Superior temporal gyrus (tissue), 1 donor: ENCODE measurements around the gene DLAT.
"Not testable (repeated sequence)": the region's sequence is repeated elsewhere in the genome, so short reads cannot be mapped to it uniquely, and the experiment has no call there.

Experiments used
- DNase-seq: peaks from one replicate; pipeline ENCODE4 v3.0.0-alpha.2; 2016; ENCODE audit errors: extremely low spot score

DLAT gene

DNA sequence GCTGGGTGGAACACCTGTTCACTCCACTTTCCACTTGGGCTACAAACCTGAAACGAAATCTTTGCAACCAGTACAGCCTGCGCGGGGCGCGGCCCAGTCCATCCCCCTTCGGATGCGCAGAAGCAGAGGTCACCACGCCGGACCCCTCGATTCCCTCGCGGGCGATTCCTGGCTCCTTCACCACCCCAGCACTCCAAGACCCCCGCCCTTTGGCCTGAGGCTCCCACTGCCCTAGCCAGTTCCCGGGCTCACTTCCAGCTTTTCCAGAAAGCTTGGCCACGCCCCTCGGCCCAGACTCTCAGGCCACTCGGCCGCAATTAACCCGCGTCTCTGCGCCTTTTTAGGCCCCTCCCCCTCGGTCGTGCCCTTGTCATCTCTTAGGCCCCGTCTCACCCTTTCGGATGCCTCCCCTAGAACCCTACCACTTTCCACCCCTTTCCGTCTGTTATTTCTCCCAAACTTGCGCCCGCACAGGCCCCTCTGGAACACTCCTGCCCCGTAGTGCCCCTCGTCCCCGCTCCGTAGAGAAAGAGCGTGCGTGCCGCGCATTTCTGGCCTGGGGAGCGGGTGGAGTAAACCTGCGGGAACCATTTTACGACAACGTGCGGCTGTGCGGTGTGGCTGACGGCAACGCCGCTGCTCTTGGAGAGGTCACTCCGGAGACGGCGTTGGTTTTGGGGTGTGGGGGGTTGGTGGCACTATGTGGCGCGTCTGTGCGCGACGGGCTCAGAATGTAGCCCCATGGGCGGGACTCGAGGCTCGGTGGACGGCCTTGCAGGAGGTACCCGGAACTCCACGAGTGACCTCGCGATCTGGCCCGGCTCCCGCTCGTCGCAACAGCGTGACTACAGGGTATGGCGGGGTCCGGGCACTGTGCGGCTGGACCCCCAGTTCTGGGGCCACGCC, at the start of gene DLAT:
TSS of gene DLAT (plus strand) at position 636 of the 906 bp plus-strand sequence. CDS start at position 701, 65 bp downstream.
- peak; percentile 84 for DNase-seq

DNA sequence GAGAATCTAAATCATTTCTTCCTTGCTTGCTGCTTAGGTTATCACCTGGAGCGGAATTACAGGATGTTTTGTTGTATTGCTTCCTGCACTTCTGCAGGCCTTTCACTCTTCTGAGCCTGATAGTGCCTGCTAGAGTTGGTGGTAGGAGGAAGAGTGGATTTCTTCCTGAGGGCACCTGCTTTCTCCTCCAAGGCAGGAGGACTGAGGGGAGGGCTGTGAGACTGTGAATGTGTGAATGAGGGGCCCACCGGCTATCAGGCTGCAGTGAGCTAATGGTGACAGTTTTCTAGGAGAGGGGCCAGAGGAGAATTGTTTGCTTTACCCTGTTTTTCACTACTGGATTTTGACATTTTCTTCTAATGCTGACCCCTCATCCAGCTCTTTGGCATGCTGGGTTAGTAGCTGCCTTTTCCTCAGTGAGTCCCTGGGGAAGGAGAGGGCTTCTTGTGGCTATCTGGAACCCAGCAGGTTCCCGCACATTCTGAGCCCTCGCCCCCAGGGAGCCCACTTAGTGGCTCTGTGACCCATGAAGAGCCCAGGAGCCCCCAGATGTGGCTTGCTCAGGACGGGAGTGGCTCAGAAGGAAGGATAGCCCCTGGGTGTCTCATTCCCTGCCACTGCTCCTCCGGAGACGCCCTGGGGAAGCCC, 49.0 kb upstream of the DLAT start:
- no peak for DNase-seq

DNA sequence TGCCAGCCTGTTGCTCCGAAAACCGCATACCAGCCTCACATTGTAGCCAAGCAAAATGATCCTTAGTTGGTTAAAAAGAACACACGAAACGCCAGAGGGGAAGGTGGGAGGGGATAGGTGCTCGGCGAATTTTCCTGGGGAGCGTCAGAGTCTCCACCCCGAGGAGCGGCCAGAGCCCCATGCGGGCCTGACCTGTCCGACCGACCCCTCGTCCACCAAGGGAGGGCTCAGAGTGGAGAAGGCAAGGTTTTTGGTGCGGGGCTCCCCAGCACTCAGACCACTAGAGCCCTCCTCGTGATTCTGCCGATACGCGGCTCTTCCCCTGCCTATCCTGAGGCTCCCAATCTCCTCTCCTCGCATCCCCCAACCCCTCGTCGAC, 48.5 kb upstream of the DLAT start:
- no peak for DNase-seq

DNA sequence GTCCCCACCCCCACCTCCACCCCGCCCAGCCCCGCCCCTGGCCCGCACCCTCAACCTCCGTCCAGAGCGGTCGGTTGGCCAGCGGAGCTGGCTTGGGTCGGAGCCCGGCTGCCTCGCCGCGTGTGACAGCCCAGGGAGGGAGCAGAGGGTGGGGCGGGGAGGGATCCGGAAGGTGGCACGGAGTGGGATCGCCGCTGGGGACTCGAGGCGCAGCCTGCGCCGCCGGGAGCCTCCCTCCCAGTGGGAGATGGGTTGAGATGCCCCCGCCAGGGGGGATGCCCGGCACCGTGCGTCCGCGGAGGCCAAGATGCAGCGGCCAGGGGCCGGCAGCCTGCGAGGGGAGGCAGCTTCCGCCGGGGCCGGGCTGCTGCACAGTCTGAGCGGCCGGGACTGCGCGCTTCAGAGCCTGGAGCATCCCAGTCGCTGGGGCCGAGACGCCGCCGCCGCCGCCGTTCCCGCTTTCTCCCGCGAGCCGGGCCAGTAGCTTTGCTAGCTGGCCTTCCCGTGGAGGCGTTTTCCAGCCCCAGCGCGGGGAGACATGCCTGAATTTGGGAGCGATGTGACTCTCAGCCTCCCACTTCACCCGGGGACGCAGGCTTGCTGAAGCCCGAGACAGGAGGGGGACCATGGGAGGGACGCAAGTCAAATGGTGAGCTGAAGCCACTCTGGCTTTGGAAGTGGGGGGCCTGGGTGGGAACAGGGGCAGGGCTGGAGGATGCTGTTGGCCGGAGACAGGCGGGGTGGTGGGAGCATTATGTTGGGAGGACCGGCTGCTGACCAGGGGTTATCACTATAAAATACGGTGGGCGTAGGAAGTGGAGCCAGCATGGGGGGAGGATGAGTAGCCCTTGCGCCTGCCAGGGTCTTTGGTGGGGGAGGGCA, 47.8 kb upstream of the DLAT start:
- peak; percentile 65 for DNase-seq

DNA sequence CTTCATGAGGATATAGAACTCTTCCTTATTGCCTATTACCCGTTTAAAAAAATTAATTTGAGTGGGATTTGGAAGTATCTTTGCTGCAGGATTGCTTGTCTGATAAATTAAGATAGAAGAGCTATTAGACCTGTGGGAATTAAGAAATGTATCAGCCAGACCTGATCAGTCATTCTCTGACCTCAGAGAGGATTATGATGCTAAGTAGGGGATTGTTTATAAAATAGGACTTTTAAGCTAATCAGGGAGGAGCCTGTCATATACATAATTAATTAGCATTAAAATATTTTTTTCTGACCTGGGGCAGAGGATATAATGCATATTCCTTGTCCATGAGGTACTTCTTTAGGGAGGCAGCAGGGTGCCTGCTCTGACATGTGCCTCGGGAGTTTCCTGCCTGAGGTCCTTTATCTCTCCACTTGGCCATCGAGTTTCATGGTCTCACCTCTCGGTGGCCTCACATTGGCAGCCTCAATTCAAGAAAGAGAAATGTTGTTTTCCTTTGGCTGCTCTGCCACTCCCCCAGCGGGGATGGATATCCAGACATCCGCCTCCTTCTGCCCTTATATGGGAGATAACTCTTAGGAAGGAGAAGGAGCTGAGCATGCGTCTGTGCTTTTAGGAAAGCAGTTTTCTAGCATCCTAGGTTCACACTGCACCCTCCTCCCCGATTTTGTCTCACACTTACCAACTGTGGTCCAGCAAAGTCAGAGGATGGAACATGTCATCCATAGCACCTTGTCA, 47.0 kb upstream of the DLAT start:
- DNase-seq = peak; percentile 95

DNA sequence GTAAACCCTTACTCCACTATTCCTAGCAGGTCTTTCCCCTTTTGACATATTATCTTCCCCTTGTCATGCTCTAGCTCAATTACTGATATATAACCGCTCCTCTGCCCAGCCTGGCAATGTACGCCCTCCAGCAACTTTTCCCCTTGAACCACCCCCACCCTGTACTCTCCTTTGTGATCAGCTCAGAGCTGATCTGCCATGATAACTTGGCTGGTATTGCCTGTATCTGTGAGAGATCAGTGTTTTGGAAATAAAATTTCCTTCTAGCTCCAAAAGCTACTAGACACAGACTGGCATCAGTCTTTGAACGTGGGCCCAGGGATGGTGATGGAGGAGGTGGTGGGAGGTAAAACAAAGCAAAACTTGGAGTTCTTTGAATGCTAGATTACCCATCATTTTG, 45.1 kb upstream of the DLAT start:
- DNase-seq = no peak

DNA sequence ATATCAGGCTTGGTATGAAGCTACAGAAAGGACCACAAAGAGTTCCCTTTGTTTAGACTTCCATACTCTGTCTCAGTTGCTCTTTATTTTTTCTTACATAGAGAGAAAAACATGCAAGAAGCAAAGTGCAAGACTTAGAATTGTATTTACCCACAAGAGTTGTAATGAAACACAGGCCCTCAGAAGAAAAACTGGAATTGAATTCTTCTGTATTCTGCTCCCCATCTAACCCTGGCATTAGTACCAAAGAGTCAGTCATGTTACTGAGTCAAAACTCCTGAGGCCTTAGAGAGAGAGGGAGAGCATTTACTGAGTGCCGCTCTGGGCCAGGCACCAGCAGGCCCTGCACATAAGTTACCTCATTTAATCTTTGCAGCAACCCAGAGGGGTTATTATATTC, 43.9 kb upstream of the DLAT start:
- DNase-seq = peak; percentile 66

DNA sequence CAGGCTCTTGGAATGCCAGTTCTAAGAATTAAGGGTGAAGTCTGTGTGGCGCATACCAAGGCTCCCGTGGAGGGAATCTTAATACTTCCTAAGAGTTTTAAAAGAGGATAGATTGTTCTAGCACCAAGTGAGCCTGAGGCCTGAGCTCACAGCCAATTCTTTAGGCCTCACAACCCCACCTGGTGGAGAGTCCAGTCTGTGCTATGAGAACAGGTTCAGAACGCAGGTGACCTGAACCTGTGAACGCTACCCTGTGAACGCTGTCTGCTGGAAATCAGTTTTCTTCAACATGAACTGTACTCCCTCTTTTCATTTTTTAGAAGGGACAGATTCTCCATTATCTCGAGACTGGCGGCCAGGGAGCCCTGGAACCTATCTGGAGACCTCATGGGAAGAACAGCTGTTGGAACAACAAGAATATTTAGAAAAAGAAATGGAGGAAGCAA, 43.2 kb upstream of the DLAT start:
- peak; percentile 78 for DNase-seq

DNA sequence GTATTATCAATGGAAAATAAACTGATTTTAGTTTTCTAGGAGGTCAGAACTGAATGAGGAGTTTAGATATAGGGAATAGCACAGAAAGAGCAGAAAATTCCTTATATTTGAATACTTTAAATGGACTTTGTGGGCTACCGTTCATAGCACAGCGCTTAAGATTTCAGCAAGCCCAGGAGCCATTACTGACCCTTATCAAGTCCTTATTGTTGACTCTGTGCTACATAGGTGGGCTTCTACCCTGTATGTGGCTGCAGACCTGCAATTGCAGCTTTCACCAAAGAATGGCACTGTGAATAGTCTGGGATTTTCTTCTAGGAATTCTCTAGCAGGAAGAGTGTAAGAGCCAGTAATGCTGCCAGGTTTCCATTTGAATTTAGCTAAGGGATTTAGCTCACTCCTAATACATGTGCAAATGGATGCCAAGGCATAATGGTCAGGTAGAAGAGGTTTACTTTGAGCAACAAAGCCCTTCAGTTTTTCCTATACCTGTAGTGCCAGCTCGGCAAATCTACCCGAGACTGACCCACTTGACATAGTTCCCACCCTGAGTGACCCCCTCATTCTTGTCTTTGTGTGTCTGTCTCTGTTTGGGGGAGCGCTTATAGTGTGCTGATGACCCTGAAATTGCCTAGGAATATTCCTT, 42.5 kb upstream of the DLAT start:
- no peak for DNase-seq

DNA sequence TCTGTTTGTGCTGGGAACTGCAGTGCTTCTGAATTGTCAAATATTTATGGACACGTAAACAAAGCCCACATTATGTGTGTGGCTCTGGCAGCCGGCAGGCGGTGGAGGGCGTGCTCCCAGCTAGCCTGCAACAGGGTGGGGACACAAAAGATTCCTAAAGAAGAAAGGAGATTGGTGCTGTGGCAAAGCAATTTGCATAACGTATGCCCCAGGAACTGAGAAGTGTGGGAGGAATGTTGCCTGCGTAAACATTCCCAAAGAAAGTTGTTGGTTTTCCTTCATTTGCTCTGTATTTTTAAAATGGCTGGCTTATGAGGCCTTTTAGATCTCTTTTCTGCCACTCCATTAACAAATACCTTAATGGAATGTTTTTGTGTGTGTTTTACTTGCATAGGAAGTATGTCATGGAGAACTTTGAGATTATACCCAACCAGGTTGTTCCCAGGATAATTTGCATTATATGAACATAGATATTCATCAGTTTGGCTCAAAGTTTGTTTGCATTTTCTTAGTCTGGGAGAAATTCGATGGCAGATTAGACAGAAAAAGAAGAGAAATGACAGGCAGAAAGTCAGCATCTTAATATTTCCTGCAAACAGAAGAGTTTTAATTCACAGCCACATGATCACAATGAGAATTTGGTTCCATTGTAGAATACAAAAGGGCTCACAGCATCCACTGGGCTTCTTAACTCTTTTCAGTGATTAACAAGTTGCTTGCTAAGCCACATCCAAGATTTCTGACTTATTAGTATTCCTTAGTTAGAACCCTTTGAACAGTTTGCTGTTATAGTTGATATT, 41.8 kb upstream of the DLAT start:
- DNase-seq = peak; percentile 86

DNA sequence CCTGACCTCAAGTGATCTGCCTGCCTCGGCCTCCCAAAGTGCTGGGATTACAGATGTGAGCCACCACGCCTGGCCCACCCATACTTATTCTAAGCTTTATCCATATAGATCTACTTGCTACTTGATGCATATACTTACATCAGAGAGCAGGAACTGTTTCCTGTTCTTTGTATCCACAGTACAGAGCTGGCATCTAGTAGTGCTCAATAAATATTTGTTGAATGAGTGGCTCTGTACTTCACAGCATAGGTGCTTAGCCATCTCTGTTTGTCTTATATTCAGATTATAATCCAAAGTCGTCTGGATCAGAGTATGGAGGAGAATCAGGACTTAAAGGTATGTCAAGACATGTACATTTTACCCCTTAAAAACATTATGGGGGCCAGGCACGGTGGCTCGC, 38.6 kb upstream of the DLAT start:
- DNase-seq = no peak

DNA sequence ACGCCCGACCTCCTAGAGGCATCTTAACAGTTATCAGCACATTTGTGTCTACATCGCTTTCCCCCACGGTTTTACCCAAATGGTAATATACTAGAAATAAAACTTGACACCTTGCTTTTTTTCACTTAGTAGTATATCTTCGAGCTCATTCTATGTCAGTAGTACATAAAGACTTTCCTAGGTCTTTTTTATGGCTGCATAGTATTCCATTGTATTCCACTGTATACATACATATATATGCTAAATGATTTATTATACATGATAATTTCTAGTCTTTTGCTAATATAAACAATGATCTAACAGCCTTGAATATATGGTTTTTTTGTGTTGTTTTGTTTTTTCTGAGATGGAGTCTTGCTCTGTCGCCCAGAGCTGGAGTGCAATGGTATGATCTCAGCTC, 34.8 kb upstream of the DLAT start:
- no peak for DNase-seq

DNA sequence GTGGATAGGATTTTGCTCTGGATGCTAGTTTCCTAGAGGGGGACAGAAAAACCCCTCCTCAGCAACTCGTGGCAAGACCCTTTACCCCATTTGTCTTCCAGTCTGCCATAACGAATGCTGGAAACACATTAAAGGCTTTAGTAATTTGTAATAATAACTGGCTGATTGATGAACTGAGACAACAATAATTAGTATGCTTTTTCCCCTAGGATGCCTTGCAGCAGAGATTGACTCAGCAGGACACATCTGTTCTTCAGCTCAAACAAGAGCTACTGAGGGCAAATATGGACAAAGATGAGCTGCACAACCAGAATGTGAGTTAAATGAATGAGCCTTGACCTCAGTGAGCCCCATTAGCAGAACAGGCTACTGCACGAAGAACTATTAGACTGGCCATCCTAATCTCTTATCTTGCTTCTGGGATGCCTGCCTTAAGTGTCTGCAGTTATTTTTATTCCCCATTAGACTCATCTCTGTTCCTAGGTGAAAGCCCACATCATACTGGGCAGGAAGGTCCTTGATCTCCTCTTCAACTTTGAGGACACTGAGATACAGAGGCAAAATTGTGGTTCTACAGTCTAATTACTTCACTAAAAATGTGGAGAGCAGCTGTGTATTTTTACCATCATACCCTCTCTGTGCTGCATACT, 32.9 kb upstream of the DLAT start:
- DNase-seq = no peak

DNA sequence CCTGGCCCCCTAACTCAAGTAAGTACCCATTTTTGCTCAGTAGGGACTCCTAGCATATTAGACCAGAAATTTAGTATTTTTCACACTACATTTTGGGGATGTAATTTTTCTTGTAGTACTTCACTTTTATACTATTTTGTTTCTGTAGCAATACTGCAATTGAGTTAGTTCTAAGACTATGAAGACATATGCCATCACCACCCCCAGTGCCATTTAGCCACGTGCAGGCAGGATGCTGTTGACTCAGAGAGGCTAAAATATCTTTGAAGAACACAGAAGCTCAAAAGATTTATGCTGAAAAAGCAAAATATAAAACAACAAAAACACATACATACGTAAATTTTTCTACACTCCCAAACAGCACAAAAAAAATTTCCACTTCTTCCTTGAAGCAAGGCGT, 29.1 kb upstream of the DLAT start:
- DNase-seq = no peak

DNA sequence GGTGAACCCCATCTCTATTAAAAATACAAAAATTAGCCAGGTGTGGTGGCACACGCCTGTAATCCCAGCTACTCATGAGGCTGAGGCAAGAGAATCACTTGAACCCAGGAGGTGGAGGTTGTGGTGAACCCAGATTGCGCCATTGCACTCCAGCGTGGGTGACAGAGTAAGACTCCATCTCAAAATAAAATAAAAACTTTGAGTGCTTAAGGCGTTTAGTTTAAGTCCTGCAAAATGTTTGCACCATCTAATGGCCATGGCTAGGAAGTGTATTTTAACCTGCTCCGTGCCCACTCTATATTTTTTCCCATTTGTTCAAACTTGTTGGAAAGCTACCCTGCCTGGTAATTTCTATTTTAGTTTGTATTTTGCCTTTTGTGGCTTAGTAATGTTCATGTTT, 28.5 kb upstream of the DLAT start:
- not testable (repeated sequence) for DNase-seq

DNA sequence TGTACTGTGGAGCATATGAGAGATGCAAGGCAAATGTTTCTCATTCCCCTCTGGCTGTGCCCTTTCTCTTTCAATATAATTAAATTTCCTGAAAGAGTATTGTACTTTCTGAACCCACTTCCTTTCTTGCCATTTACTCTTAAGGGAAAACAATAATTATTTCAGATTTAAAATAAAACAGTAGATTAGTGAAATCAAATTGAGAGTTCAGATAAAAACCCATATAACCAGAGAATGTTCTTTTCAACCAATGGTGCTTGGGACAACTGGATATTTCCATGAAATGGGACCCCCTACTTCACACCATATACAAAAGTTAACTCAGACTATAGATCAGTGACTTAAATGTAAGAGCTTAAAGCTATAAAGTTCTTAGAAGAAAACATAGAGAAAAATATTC, 26.1 kb upstream of the DLAT start:
- DNase-seq = no peak

DNA sequence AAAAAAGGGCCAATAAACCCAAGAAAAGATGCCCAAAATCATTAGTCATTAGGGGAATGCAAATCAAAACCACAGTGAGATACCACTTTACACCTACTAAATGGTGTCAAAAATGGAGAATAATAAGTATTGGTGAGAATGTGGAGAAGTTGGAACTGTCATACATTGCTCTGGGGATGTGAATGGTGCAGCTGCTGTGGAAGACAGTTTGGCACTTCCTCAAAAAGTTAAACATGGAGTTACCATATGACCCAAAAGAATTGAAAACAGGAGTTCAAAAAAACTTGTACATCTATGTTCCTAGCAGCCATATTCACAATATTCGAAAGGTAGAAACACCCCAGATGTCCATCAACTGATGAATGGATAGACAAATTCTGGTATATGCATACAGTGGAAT, 24.5 kb upstream of the DLAT start:
- no peak for DNase-seq

DNA sequence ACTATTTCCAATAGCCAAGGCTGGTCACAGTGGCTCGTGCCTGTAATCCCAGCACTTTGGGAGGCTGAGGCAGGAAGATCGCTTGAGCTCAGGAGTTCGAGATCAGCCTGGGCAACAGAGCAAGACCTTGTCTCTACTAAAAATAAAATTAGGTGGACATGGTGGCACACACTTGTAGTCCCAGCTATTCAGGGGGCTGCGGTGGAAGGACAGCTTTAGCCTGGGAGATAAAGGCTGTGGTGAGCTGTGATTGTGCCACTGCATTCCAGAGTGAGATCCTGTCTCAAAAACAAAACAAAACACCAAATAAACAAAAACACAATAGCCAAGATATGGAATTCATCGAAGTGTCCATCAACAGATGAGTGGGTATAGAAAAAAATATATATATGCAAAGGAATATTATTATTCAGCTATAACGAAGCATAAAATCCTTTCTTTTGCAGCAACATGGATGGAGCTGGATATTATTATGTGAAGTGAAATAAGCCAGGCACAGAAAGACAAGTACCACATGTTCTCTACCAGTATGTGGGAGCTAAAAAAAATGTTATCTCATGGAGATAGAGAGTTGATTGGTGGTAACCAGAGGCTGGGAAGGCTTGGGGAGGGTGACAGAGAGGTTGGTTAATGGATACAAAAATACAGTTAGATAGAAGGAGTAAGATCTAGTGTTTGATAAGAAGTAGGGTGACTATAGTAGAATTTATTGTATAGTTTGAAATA, 22.6 kb upstream of the DLAT start:
- DNase-seq = no peak

DNA sequence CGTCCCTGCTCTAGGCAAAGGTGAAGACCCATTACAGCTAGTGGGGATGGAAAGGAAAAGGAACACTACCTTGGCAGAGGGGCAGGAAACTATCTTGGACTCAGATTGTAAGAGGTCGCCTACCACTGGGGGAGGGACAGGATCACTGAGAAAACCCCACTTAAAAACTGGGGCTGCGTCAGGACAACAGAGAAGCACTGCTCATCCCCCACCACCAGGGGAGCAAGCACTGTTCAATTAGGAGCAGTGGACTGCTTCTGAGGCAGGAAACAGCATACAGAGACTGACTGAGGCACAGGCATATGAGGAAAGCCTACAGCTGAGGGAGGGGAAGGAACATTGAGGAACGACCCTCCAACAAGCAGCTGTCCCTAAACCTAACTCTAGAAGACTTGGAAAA, 20.8 kb upstream of the DLAT start:
- no peak for DNase-seq
